Motor neuron (in vitro differentiated cells): ENCODE results near the gene BLOC1S5. TPM values are rescaled to one million over a fixed set of nuclear protein-coding genes. Genes with fewer than 3 reads are reported as not detected.

Source experiments
- ATAC-seq, 8 experiments: fragments of 200-7000 bp; cut with Tn5 transposase; replicated peaks in 6 of 8; 2 replicates each; pipeline ENCODE4 v1.8.0; 2021; ENCODE audit warnings: mild to moderate bottlenecking in 8 of 8, moderate library complexity in 8 of 8
- H3K27ac ChIP-seq, 2 donors: fragments of 250-450 bp; sonication (Bioruptor Pico); 2 replicates each; pipeline ENCODE4 v1.9.0; 2021; ENCODE audit warnings: antibody characterized with exemption in 2 of 2, mild to moderate bottlenecking in 2 of 2, moderate library complexity in 1 of 2
- H3K4me1 ChIP-seq, 2 donors: fragments of 250-450 bp; sonication (Bioruptor Pico); replicated peaks in 1 of 2; 2 replicates each; pipeline ENCODE4 v1.6.1; 2021; ENCODE audit warnings: antibody characterized with exemption in 2 of 2, mild to moderate bottlenecking in 2 of 2, moderate library complexity in 1 of 2
- H3K4me3 ChIP-seq, 5 donors: fragments of 250-450 bp; sonication (Bioruptor Pico); 2 replicates each; pipeline ENCODE4 v1.9.0; 2021; ENCODE audit warnings: antibody characterized with exemption in 5 of 5, mild to moderate bottlenecking in 5 of 5, moderate library complexity in 4 of 5
- WGBS, 10 experiments: fragments of 450-650 bp; shearing (Covaris generic); methylation state at CpG; one replicate each; pipeline ENCODE4 v1.0.0; 2022; 5-methylcytosine and 5-hydroxymethylcytosine counted together
- in situ Hi-C, 9 experiments: fragments of 400-800 bp; cut with MboI; loops; one replicate each; pipeline ENCODE4 v1.15.0; 2021; ENCODE audit warnings: low sequenced_read_pairs in 9 of 9, low pct_unique_long_range_greater_than_20kb in 2 of 9; ENCODE audit not compliant: unreplicated experiment in 9 of 9
- total RNA-seq, 8 experiments: library from RNA; unstranded; fragments of 300-600 nt; gene quantifications; 2 replicates each; pipeline versions ENCODE4 v1.2.3 to v1.2.4, GENCODE V29; 2022

Gene BLOC1S5
- total RNA-seq, 8 experiments from 2014 or later: 10.9 to 21.1 (median 12.2) TPM

- no peak for ATAC-seq
- in situ Hi-C loops: no loop called here
- H3K27ac ChIP-seq: no peak overlapping the region
These were observed 24.7 kb upstream of the BLOC1S5 start for GRCh38 chr6:8088886-8089285.

DNA sequence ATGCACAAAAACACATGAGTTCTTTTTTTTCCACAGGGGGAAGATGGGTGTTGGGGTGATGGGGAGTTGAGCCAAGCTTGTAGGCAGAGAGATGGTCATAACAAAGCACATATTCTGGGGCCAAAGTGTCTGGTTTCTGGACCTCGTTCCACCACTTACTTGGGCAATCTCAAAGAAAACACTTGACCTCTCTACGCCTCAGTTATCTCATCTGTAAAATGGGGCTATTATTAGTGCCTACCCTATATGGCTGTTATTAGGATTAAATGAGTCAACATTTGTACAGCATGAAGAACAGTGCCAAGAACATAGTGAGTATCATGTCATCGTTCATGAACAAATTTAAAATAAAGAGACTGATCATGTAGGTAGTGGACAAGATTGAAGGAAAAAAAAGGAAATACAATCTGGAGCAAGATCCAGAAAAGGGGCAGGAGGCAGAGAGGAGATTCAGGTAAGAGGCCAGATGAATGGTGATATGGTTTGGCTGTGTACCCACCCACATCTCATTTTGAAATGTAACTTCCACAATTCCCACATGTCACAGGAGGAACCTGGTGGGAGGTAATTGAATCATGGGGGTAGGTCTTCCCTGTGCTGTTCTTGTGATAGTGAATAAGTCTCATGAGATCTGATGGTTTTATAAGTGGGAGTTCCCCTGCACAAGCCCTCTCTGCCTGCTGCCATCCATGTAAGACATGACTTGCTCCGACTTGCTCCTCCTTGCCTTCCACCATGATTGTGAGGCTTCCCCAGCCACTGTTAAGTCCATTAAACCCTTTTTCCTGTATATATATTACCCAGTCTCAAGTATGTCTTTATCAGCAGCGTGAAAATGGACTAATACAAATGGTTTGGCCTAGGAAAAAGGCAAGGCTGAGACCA, 23.9 kb upstream of the BLOC1S5 start:
- no peak overlapping the region for H3K4me3 ChIP-seq
- in situ Hi-C loops: no loop called here
- no peaks in the 10 kb centered on the region for H3K4me1 ChIP-seq
- H3K27ac ChIP-seq: no peak overlapping the region
- 43 to 100% (median 84%) methylated on average over 1 to 5 of the region's 5 CpGs for WGBS, 10 experiments
- ATAC-seq: no peak

More at GRCh38 chr6:8088886-8089285, 24.7 kb upstream of the BLOC1S5 start:
- WGBS, 10 experiments: 83 to 100% (median 94%) methylated on average over 1 to 2 of the region's 2 CpGs; no CpG with 5 or more reads in 2 of the 10 experiments
- H3K4me3 ChIP-seq: no peak overlapping the region
- H3K4me1 ChIP-seq: no peaks in the 10 kb centered on the region

GRCh38 chr6:8086755-8087306, 22.6 kb upstream of the BLOC1S5 start:
- Histone ChIP-seq H3K27ac (no peak overlapping the region), H3K4me3 (no peak overlapping the region), H3K4me1 (no peaks in the 10 kb centered on the region)
- ATAC-seq: no peak
- in situ Hi-C loops: no loop called here
- WGBS, 10 experiments: 69 to 96% (median 87%) methylated on average over 2 to 9 of the region's 9 CpGs; no CpG with 5 or more reads in 1 of the 10 experiments

DNA sequence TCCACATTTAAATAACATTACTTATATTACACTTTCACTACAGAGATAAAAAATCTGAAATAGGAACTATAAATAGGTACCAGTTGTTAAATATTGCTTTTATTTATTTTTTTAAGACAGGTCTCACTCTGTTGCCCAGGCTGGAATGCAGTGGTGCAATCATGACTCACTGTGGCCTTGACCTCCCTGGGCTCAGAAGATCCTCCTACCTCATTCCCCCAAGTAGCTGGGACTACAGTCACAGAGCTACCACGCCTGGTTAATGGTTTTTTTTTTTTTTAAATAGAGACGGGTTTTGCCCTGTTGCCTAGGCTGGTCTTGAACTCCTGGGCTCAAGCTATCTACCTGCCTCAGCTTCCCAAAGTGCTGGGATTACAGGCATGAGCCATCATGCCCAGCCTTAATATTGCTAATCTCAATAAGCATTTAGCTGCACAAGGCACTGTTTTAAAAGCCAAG, 20.9 kb upstream of the BLOC1S5 start:
- in situ Hi-C loops: no loop called here
- WGBS, 10 experiments: 0 to 100% (median 66%) methylated on average over 1 to 2 of the region's 2 CpGs; no CpG with 5 or more reads in 2 of the 10 experiments
- ATAC-seq: peak; percentile 63 to 96 (median 82)

DNA sequence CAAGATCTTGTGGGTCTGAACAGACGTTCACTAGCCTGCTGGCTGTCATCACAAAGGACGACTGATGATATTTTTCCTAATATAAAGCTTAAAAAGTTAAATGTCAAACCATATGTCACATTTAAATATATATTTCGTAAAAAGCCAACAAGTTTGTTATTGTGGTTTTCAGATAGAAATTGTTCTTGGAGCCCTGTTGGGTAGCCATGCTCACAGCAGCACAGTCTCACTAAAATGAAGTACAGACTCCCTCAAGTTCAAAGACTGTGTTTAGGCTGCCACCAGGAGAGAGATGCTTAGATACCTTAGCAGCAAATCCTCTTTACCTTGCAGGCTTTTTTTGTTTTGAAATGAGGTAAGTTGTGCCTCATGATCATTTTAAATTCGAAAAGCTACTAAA, 20.4 kb upstream of the BLOC1S5 start:
- ATAC-seq: peak in 3 of 8 experiments; percentile 5 to 37 (median 9)
- WGBS, 10 experiments: 25 to 100% (median 71%) methylated on average over 1 to 4 of the region's 4 CpGs; no CpG with 5 or more reads in 1 of the 10 experiments
- in situ Hi-C loops: no loop called here
- no peak overlapping the region for H3K4me3 ChIP-seq
- H3K27ac ChIP-seq: no peak overlapping the region
- peaks cover 0 to 4% of the 10 kb centered on the region in 2 donors for H3K4me1 ChIP-seq

More for the DNA sequence above, 20.9 kb upstream of the BLOC1S5 start:
- Histone ChIP-seq H3K4me3 (no peak overlapping the region), H3K27ac (no peak overlapping the region), H3K4me1 (peaks cover 0 to 4% of the 10 kb centered on the region in 2 donors)

DNA sequence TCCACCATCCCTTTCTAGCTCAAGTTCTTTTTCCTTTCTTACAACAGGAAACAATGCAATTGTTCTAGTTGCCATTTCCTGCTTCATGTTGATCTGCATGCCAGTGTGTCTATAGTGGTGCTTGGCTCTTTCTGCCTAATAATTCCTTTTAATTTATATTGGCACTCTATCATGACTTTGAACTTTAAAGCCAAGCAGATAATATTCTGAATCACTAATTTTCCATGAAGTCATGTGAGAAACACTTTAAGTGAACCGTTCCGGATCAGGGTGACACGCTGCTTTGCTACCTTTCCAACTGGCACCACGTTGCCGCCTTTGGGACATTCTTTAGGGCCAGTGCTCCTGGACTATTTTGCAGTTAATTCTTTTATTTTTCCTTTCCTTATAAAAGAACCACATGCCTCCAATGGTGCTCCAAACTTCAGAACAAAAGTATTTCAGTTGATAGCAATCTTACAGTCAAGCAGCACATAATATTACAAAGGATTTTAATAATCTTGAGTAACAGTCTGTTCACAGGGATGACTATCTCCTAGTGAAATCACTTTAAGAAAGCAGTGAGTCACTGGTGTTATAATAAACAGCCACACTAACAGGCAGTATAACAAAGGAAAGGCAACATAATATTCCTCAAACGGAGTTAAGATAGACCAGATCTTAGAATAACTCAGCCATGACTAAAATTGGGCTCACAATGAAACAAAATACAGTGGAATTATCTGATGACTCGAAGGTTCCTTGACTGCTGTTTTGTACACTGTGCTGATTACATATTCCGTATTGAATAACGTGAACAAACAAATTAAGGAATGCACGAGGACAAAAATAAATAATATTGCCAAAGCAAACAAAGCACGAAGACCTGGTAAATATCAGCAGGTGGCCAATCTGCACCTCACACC, 19.0 kb upstream of the BLOC1S5 start:
- peak in 5 of 8 experiments; percentile 34 to 87 (median 67) for ATAC-seq
- in situ Hi-C loops: no loop called here
- WGBS, 10 experiments: 10 to 95% (median 74%) methylated on average over 3 to 11 of the region's 11 CpGs
- Histone ChIP-seq H3K4me3 (no peak overlapping the region), H3K4me1 (peaks cover 0 to 4% of the 10 kb centered on the region in 2 donors), H3K27ac (no peak overlapping the region)

- Histone ChIP-seq H3K4me1 (peaks cover 0 to 4% of the 10 kb centered on the region in 2 donors), H3K4me3 (no peak overlapping the region), H3K27ac (no peak overlapping the region)
- 80 to 100% (median 100%) methylated on average over 1 of the region's 1 CpG; no CpG with 5 or more reads in 2 of the 10 experiments for WGBS, 10 experiments
- no peak for ATAC-seq
- in situ Hi-C loops: no loop called here
These were observed 18.4 kb upstream of the BLOC1S5 start for GRCh38 chr6:8082572-8082953.

- WGBS, 10 experiments: 54 to 100% (median 82%) methylated on average over 1 to 4 of the region's 4 CpGs
- in situ Hi-C loops: no loop called here
- Histone ChIP-seq H3K27ac (no peak overlapping the region), H3K4me3 (no peak overlapping the region), H3K4me1 (peaks cover 0 to 4% of the 10 kb centered on the region in 2 donors)
- peak in 3 of 8 experiments; percentile 32 to 45 (median 43) for ATAC-seq
These were observed 16.4 kb upstream of the BLOC1S5 start for GRCh38 chr6:8080362-8081151.

DNA sequence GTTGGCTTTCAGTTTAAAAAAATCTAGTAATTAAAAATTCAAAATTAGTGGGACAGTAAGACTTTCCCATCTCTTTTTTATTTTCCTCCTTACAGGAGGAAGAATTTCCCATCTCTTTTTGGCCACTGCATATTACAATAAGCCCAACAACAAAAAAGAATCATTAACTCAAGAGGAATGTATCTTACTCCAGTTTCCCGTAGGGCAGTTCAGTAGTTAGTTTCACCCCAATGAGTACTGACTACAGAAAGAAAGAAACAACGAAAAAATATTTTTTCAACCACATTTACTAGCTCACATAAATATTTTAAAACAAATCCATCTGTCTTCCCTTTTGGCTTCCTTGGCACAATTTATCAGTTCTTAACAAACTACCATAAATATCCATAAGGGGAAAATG, 14.9 kb upstream of the BLOC1S5 start:
- Histone ChIP-seq H3K4me1 (peaks cover 0 to 4% of the 10 kb centered on the region in 2 donors), H3K4me3 (no peak overlapping the region), H3K27ac (no peak overlapping the region)
- 0 to 100% (median 78%) methylated on average over 1 to 2 of the region's 2 CpGs for WGBS, 10 experiments
- no peak for ATAC-seq
- in situ Hi-C loops: no loop called here

DNA sequence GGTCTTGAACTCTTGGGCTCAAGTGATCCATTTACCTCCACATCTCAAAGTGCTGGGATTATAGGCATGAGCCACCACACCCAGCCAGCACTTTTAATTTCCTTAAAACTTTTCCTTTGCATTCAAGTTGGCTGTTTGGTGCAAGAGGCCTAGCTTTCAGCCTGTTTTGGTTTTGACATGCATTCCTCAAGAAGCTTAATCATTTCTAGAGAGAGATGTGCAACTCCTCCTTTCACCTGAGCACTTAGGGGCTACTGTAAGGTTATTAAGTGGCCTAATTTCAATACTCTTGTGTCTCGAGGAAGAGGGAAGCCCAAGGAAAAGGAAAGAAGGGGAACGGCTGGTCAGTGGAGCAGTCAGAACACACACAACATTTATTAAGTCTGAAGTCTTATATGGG, 13.8 kb upstream of the BLOC1S5 start:
- no peak for ATAC-seq
- Histone ChIP-seq H3K4me3 (no peak overlapping the region), H3K27ac (no peak overlapping the region), H3K4me1 (peaks cover 0 to 4% of the 10 kb centered on the region in 2 donors)
- 63 to 100% (median 87%) methylated on average over 1 to 2 of the region's 2 CpGs; no CpG with 5 or more reads in 4 of the 10 experiments for WGBS, 10 experiments
- in situ Hi-C loops: no loop called here

GRCh38 chr6:8075704-8076103, 11.5 kb upstream of the BLOC1S5 start:
- in situ Hi-C loops: no loop called here
- no peak overlapping the region for H3K4me3 ChIP-seq
- 71 to 100% (median 93%) methylated on average over 1 to 3 of the region's 3 CpGs for WGBS, 10 experiments
- peaks cover 0 to 4% of the 10 kb centered on the region in 2 donors for H3K4me1 ChIP-seq
- no peak for ATAC-seq
- H3K27ac ChIP-seq: no peak overlapping the region

DNA sequence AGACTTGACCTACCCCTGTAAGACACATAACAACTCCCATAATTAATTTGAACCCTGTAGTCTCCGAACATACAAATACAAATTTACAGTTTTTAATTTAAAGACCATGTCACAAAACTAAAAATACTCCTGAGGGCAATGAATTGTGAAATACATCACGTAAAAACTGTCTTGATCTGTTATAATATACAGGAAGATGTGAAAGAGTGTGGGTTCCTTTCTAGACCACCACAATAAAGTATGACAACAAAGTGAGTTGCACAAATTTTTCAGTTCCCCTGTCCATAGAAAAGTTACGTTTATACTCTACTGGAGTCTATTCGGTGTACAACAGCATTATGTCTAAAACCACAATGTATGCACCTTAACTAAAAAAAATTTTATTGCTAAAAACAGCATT, 11.0 kb upstream of the BLOC1S5 start:
- H3K27ac ChIP-seq: no peak overlapping the region
- H3K4me3 ChIP-seq: no peak overlapping the region
- ATAC-seq: no peak
- peaks cover 0 to 5% of the 10 kb centered on the region in 2 donors for H3K4me1 ChIP-seq
- in situ Hi-C loops: no loop called here
- WGBS, 10 experiments: 94 to 100% (median 96%) methylated on average over 1 to 4 of the region's 4 CpGs; no CpG with 5 or more reads in 1 of the 10 experiments
